Fibroblast of the aortic adventitia (primary cell): ENCODE measurements around the gene PIGO. TPM values are rescaled to one million over a fixed set of nuclear protein-coding genes. Genes with fewer than 3 reads are reported as not detected.

ENCODE experiments used
- DNase-seq: peaks from one replicate; pipeline ENCODE4 v3.0.0-alpha.2; 2010; ENCODE audit warnings: low read depth
- H3K4me3 ChIP-seq: 2 replicates; pipeline ENCODE4 v1.5.1; 2011; ENCODE audit warnings: low read depth, mild to moderate bottlenecking, control low read depth, low read length, moderate library complexity
- total RNA-seq: library from RNA; depleted of rRNA; stranded (reverse); fragments of >200 nt; gene quantifications from 2 replicates; pipeline ENCODE4 v1.2.3, GENCODE V29; 2012; ENCODE audit warnings: low replicate concordance
- TF ChIP-seq, protein P1 (sequence below): IDR thresholded peaks from 2 replicates; pipeline ENCODE4 v1.5.1; 2011; ENCODE audit warnings: mild to moderate bottlenecking, low read length, control low read depth, inconsistent platforms; ENCODE audit not compliant: insufficient read depth

Gene PIGO
- total RNA-seq, 1 donor: 12.1 TPM

GRCh38 chr9:35107297-35108290, 11.2 kb upstream of the PIGO start:
- TF ChIP-seq, protein P1, sequence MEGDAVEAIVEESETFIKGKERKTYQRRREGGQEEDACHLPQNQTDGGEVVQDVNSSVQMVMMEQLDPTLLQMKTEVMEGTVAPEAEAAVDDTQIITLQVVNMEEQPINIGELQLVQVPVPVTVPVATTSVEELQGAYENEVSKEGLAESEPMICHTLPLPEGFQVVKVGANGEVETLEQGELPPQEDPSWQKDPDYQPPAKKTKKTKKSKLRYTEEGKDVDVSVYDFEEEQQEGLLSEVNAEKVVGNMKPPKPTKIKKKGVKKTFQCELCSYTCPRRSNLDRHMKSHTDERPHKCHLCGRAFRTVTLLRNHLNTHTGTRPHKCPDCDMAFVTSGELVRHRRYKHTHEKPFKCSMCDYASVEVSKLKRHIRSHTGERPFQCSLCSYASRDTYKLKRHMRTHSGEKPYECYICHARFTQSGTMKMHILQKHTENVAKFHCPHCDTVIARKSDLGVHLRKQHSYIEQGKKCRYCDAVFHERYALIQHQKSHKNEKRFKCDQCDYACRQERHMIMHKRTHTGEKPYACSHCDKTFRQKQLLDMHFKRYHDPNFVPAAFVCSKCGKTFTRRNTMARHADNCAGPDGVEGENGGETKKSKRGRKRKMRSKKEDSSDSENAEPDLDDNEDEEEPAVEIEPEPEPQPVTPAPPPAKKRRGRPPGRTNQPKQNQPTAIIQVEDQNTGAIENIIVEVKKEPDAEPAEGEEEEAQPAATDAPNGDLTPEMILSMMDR: no peak
- DNase-seq: no peak
- H3K4me3 ChIP-seq: no peak overlapping the region

- TF ChIP-seq, protein P1: no peak
- H3K4me3 ChIP-seq: no peak overlapping the region
- DNase-seq: no peak
Measured at GRCh38 chr9:35106343-35106730, 9.9 kb upstream of the PIGO start.

DNA sequence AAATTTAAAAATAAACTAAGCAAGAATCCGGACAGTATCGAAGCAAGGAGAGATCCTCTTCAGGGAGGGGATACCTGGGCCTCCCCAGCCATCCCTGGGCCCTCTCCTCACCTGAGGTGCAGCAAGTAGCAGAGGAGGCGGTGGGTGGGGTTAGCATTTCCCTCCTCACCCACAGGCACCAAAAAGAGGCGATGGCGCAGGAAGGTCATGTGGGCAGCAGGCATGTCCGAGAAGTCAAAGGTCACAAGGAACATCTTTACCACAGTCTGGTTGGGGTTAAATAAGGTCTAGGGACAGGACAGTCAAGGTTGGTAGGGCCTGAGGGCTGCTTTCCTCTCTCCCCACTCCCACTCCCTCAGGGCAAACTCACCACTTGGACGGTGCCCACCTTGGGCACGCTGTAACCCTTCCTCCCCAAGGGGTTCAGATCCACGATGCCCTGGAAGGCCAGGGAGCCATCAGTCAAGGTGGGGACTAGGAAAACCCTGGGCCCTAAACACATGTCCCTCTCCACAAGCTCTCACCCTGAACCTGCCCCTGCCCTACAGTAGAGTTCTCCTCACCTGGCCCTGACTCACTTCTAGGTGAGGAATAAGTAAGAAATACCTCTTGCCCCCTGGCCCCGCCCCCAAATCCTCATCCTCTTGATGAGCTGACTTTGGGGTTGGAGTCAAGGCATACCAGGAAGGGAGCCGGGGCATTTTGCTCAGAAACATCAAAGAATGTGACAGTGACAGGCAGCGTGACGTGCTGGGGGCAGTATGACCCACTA, 9.4 kb upstream of the PIGO start:
- TF ChIP-seq, protein P1: no peak
- no peak for DNase-seq
- H3K4me3 ChIP-seq: no peak overlapping the region

DNA sequence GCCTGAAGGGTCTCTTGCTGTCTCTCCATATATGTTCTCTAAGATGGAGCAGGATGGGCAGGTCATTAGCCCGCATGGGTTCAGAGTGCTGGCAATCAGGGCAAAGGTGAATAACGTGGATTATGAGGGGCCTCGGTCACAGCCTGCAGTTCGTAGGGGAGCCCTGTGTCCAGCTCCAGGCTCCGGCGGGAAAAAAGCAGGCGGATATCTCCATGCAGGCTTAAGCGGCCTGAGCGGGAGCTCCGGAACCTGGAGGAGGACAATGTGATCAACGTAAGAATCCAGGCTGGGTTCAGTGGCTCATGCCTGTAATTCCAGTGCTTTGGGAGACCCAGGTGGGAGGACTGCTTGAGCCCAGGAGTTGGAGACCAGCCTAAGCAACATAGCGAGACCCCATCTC, 8.7 kb upstream of the PIGO start:
- DNase-seq: no peak
- H3K4me3 ChIP-seq: no peak overlapping the region
- TF ChIP-seq, protein P1: no peak

DNA sequence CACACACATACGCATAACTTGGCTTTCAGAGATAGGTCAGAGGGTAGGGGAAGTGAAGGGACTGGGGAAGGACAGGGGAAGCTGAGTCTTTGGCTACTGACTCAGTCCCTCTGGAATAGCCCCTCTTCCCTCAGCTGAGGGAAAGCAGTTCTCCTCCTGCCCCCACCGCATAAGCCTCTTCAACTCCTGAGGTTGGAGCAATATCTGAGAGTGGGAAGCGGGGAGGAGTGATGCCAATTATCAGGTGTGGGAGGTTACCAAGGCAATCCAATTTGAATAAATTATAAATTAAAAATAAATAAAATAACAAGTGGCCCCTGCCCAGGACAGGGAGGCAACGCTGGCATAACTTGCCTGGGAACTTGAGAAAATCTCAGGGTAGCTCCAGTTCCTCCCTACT, 8.2 kb upstream of the PIGO start:
- no peak overlapping the region for H3K4me3 ChIP-seq
- TF ChIP-seq, protein P1: no peak
- no peak for DNase-seq

DNA sequence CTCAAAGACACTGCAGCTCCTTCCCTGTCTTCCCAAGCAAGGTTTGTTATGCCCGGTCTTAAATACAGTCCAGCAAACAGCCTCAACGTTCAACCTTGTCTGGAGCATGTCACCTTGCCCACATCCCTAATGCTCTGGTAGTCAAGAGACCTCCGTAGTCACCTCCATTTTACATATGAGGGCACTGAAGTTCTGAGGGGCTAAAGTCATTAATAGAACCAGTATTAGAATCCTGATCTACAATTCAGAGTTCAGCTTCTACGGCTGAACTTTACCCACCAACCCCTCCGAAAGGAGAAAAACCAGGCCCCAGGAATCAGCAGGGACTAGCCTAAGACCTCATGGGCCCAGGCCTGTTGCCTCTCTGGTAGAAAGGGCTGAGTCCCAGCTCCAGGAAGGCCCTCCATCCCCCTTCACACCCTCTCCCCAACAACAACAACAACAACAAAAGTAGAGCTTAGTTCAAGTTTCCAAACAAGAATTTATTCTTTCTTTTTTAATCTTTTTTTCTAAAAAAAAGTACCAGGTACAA, 7.3 kb upstream of the PIGO start:
- TF ChIP-seq, protein P1: no peak
- no peak for DNase-seq
- H3K4me3 ChIP-seq: peak overlapping the region; percentile 63
